NB4 (cell line): ENCODE results near the gene LDLRAD4.

Experiments
- DNase-seq: peaks from one replicate; pipeline ENCODE4 v3.0.0; 2010; ENCODE audit warnings: low read depth
- H3K4me3 ChIP-seq: one replicate; pipeline ENCODE4 v1.5.1; 2011; ENCODE audit warnings: mild to moderate bottlenecking, low read depth, low read length, moderate library complexity
- MYC ChIP-seq: IDR thresholded peaks from 2 replicates; pipeline ENCODE4 v1.6.1; 2011; ENCODE audit warnings: low read depth, low read length
- POLR2A ChIP-seq: IDR thresholded peaks from 2 replicates; pipeline ENCODE4 v1.6.1; 2011; ENCODE audit warnings: mild to moderate bottlenecking; ENCODE audit not compliant: insufficient read length; ENCODE audit errors: extremely low read depth
- TF ChIP-seq, protein P1 (sequence below): IDR thresholded peaks from 2 replicates; pipeline ENCODE4 v1.6.1; 2011; ENCODE audit warnings: low read depth, low read length
- TF ChIP-seq, protein P2 (sequence below): IDR thresholded peaks from one replicate; pipeline ENCODE4 v1.5.1; 2012; ENCODE audit warnings: low read depth, low read length

Gene LDLRAD4

DNA sequence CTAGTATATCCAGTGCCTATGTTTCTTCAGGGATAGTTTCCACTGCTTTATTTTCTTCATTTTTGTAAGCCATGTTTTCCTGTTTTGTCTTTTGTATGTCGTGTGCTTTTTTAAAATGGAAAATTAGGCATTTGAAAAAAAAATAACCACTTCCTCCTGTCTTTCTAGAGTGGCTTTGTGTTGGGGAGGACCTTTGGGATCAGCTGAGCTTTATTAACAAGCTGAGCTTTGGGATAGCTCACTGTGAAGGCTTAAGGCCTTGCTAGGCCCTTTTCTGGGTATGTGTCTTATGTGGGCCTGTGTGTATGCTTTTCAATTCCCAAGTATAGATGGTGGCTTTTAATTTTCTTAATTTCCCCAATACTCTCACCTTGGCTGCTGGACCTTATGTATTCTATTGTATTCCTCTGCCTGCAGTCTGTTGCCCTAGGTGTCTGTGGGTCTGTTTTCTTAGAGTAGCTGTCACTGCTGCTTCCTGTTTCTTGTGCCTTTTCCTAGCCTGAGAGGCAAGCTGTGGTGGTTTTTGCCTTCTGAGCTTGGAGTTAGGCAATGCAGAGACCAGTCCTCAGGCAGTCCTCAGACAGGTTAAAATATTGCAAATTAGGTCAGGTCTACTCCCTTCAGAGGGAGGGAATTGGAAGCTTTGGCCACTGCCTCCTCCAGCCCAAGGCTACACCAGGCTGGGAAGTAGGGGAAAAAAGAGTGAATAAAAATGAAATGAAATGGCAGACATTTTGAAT, 134.7 kb downstream of the LDLRAD4 start:
- TF ChIP-seq, protein P1, sequence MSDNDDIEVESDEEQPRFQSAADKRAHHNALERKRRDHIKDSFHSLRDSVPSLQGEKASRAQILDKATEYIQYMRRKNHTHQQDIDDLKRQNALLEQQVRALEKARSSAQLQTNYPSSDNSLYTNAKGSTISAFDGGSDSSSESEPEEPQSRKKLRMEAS, result no peak
- TF ChIP-seq, protein P2, sequence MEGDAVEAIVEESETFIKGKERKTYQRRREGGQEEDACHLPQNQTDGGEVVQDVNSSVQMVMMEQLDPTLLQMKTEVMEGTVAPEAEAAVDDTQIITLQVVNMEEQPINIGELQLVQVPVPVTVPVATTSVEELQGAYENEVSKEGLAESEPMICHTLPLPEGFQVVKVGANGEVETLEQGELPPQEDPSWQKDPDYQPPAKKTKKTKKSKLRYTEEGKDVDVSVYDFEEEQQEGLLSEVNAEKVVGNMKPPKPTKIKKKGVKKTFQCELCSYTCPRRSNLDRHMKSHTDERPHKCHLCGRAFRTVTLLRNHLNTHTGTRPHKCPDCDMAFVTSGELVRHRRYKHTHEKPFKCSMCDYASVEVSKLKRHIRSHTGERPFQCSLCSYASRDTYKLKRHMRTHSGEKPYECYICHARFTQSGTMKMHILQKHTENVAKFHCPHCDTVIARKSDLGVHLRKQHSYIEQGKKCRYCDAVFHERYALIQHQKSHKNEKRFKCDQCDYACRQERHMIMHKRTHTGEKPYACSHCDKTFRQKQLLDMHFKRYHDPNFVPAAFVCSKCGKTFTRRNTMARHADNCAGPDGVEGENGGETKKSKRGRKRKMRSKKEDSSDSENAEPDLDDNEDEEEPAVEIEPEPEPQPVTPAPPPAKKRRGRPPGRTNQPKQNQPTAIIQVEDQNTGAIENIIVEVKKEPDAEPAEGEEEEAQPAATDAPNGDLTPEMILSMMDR, result no peak
- TF ChIP-seq POLR2A (no peak), MYC (no peak)
- DNase-seq, result peak; percentile 61
- H3K4me3 ChIP-seq, result no peak overlapping the region

DNA sequence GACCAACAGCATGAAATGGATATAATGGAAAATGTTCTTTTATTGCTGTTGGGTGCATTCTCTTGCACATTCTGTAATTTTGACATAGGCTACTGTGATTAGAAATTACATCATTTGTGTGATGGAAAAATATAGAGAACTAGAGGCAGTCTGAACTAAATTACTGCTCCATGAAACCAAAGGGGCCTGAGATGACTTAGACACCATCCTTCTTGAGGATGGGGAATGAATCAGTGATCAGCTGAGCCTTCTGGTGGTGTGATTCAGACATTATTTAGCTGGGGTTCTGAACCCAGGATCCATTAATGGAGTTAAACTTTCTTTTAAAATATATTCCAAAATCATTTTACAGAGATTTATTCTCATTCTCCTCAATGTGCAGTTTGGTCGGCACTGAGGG, 135.8 kb downstream of the LDLRAD4 start:
- TF ChIP-seq POLR2A (no peak), MYC (no peak)
- TF ChIP-seq, protein P2, result no peak
- TF ChIP-seq, protein P1, result no peak
- no peak overlapping the region for H3K4me3 ChIP-seq
- no peak for DNase-seq

DNA sequence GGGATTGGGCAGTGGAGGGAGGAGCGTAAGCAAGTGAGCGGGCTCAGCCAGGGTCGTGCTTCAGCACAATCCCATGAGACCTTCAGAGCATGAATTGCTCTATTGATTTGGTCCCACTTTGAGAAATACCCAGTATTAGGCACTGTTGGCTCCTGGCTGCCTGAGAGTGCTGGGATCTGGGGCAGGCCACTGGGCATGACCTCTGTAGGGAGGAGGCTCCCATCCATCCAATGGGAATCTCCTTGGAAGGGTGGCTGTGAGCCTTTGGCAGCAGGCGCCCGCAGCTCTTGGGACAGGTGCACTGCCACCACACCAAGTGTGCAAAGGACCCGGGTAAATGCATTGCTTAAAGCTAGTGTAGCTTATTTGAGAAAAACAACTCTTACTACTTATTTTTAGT, 137.5 kb downstream of the LDLRAD4 start:
- no peak overlapping the region for H3K4me3 ChIP-seq
- DNase-seq, result no peak
- TF ChIP-seq MYC, result no peak
- TF ChIP-seq POLR2A, result no peak
- TF ChIP-seq, protein P2, result no peak
- TF ChIP-seq, protein P1, result no peak

DNA sequence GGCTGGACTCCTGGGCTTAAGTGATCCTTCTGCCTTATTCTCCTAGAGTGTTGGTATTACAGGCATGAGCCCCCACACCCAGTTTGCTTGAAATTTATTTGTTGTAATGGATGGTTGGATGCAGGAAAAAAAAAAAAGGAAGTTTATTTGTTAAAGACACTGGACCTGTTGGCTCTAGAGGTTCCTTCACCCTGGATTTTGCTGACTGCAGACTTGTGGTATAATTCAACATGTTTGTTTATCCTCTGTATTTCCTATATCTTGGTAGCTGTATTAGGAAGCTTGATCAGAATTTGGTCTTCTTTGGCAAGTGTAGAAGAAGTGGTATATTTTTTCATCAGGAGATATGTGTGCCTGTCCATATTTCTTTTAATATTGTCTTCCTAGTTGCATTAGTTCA, 138.7 kb downstream of the LDLRAD4 start:
- TF ChIP-seq, protein P1, result no peak
- TF ChIP-seq, protein P2, result no peak
- TF ChIP-seq MYC (no peak), POLR2A (no peak)
- DNase-seq, result no peak
- H3K4me3 ChIP-seq, result no peak overlapping the region

DNA sequence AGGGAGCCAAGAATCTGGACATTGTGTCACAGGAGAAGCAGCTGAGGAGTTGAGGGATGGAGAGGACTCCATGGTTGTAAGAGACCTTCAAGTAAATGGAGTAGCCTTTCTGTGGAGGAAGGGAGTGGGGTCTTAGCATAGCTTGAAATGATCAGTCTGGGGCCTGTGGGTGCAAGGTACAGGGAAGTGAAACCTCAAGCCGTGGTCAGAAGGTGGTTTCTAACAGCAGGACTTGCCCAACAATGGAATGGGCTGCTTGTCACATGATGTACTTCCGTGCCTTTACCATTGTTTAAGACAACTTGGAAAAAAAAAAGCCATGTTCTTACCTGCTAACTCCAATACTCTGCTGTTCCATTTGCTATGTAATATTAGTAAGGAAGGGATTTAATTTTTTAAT, 140.7 kb downstream of the LDLRAD4 start:
- peak; percentile 53 for DNase-seq
- TF ChIP-seq, protein P1, result no peak
- TF ChIP-seq POLR2A, result no peak
- TF ChIP-seq, protein P2, result no peak
- TF ChIP-seq MYC, result no peak
- no peak overlapping the region for H3K4me3 ChIP-seq
